Large intestine (tissue), 3 donors: Measurements from ENCODE around the gene PRKX. TPM values are rescaled to one million over a fixed set of nuclear protein-coding genes. Genes with fewer than 3 reads are reported as not detected.
"Not testable (repeated sequence)": the region's sequence is repeated elsewhere in the genome, so short reads cannot be mapped to it uniquely, and the experiment has no call there.

Experiments used
- DNase-seq, 2 donors: peaks; one replicate each; pipeline versions ENCODE4 v3.0.0 to v3.0.0-alpha.2; 2013
- H3K27ac ChIP-seq: one replicate; pipeline ENCODE4 v1.5.1; 2013; ENCODE audit warnings: low read length
- H3K27me3 ChIP-seq: 2 replicates; pipeline ENCODE4 v1.6.1; 2013; ENCODE audit warnings: low read length; ENCODE audit not compliant: control insufficient read depth, insufficient read depth
- H3K36me3 ChIP-seq: 2 replicates; pipeline ENCODE4 v1.6.1; 2013; ENCODE audit warnings: low read length; ENCODE audit not compliant: control insufficient read depth, insufficient read depth
- H3K4me1 ChIP-seq: one replicate; pipeline ENCODE4 v1.6.1; 2013; ENCODE audit warnings: low read length; ENCODE audit not compliant: control insufficient read depth, insufficient read depth
- H3K4me3 ChIP-seq: one replicate; pipeline ENCODE4 v1.5.1; 2013; ENCODE audit warnings: low read length
- H3K9me3 ChIP-seq: one replicate; pipeline ENCODE4 v1.6.1; 2013; ENCODE audit warnings: mild to moderate bottlenecking, low read depth, low read length, moderate library complexity; ENCODE audit not compliant: control insufficient read depth
- WGBS: methylation state at CpG from one replicate; pipeline ENCODE4 v1.1.5; 2013; ENCODE audit warnings: low lambda C conversion rate; ENCODE audit not compliant: insufficient coverage; 5-methylcytosine and 5-hydroxymethylcytosine counted together
- polyA plus RNA-seq: library from polyadenylated mRNA; unstranded; fragments of 120-200 nt; gene quantifications from one replicate; pipeline ENCODE4 v1.2.1, GENCODE V29; 2013

The PRKX gene
- polyA plus RNA-seq, 1 donor, result 7.3 TPM

GRCh38 chrX:3621414-3621813, 92.0 kb downstream of the PRKX start:
- no peak for DNase-seq
- Histone ChIP-seq H3K9me3 (no peaks in the 10 kb centered on the region), H3K4me3 (no peak overlapping the region), H3K4me1 (no peaks in the 10 kb centered on the region), H3K27me3 (no peaks in the 10 kb centered on the region), H3K36me3 (peaks cover 6% of the 10 kb centered on the region), H3K27ac (no peak overlapping the region)
- WGBS, result no CpG with 5 or more reads among the region's 6 CpGs

DNA sequence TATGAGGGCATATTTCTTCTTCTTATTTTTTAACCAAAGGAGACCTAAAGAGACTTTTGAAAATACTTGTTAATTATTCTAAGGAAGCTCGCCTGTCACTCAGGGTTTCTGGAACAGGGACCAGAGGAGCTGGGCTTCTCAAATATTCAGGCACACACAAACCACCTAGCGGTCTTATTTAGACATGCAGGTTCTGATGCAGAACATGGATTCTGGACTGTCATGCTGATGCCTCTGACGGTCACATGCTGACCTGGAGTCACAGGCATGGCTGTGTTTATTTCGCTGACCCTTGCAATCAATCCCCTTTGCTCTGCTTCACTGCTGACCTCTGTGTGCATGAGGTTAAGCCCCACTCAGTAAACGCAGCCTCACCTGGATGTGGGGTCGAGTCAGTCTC, 101.7 kb downstream of the PRKX start:
- no CpG with 5 or more reads among the region's 6 CpGs for WGBS
- H3K27me3 ChIP-seq, H3K4me1 ChIP-seq, H3K4me3 ChIP-seq, DNase-seq, H3K36me3 ChIP-seq, H3K27ac ChIP-seq, H3K9me3 ChIP-seq: not testable (repeated sequence)

- no peaks in the 10 kb centered on the region for H3K27me3 ChIP-seq
- H3K36me3 ChIP-seq, result no peaks in the 10 kb centered on the region
- no peak for DNase-seq
- no peak overlapping the region for H3K27ac ChIP-seq
- H3K4me1 ChIP-seq, result no peaks in the 10 kb centered on the region
- no peak overlapping the region for H3K4me3 ChIP-seq
- no peaks in the 10 kb centered on the region for H3K9me3 ChIP-seq
- no CpG with 5 or more reads among the region's 4 CpGs for WGBS
Observed at GRCh38 chrX:3609810-3610209, 103.6 kb downstream of the PRKX start.

- H3K4me3 ChIP-seq, result no peak overlapping the region
- no peak overlapping the region for H3K27ac ChIP-seq
- no peaks in the 10 kb centered on the region for H3K36me3 ChIP-seq
- no peaks in the 10 kb centered on the region for H3K4me1 ChIP-seq
- no peaks in the 10 kb centered on the region for H3K9me3 ChIP-seq
- no peaks in the 10 kb centered on the region for H3K27me3 ChIP-seq
- 40% methylated on average over 1 of the region's 10 CpGs for WGBS
- DNase-seq, result no peak
Observed at GRCh38 chrX:3603026-3603661, 110.3 kb downstream of the PRKX start.

- DNase-seq, result no peak
- no peaks in the 10 kb centered on the region for H3K9me3 ChIP-seq
- H3K4me3 ChIP-seq, result no peak overlapping the region
- no peaks in the 10 kb centered on the region for H3K4me1 ChIP-seq
- no peaks in the 10 kb centered on the region for H3K27me3 ChIP-seq
- WGBS, result no CpG with 5 or more reads among the region's 7 CpGs
- H3K27ac ChIP-seq, result no peak overlapping the region
- H3K36me3 ChIP-seq, result no peaks in the 10 kb centered on the region
Observed at GRCh38 chrX:3599802-3600430, 113.5 kb downstream of the PRKX start.

DNA sequence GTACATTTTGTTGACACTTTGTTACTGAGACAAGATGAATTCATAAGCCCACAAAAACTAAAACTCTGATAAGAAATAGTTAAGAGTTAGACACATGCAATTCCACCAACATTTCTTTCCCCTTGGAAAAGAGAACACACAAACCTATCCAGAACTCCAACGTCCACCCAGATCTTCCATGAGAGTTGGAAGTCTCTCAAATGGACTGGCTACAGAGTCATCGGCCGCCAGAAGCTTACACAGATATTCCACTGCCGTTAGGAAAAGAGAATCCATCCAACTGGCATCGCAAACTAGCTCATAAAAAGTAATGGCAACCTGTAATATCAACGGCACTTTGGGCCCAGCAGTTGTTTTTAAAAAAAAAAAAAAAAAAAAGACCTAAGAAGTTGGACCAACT, 114.7 kb downstream of the PRKX start:
- no peaks in the 10 kb centered on the region for H3K27me3 ChIP-seq
- WGBS, result no CpG with 5 or more reads among the region's 6 CpGs
- H3K27ac ChIP-seq, result no peak overlapping the region
- H3K9me3 ChIP-seq, result no peaks in the 10 kb centered on the region
- no peak for DNase-seq
- H3K4me3 ChIP-seq, result no peak overlapping the region
- no peaks in the 10 kb centered on the region for H3K4me1 ChIP-seq
- H3K36me3 ChIP-seq, result no peaks in the 10 kb centered on the region

GRCh38 chrX:3598046-3598605, 115.3 kb downstream of the PRKX start:
- WGBS, result no CpG with 5 or more reads among the region's 3 CpGs
- no peaks in the 10 kb centered on the region for H3K9me3 ChIP-seq
- no peaks in the 10 kb centered on the region for H3K4me1 ChIP-seq
- H3K36me3 ChIP-seq, result no peaks in the 10 kb centered on the region
- DNase-seq, result no peak
- H3K4me3 ChIP-seq, result no peak overlapping the region
- H3K27ac ChIP-seq, result no peak overlapping the region
- no peaks in the 10 kb centered on the region for H3K27me3 ChIP-seq

- H3K9me3 ChIP-seq, result no peaks in the 10 kb centered on the region
- H3K4me1 ChIP-seq, result no peaks in the 10 kb centered on the region
- no peak for DNase-seq
- no peak overlapping the region for H3K27ac ChIP-seq
- no peak overlapping the region for H3K4me3 ChIP-seq
- H3K36me3 ChIP-seq, result no peaks in the 10 kb centered on the region
- H3K27me3 ChIP-seq, result no peaks in the 10 kb centered on the region
- no CpG with 5 or more reads among the region's 12 CpGs for WGBS
Observed at GRCh38 chrX:3592184-3592583, 121.3 kb downstream of the PRKX start.

- H3K9me3 ChIP-seq, result no peaks in the 10 kb centered on the region
- no CpG with 5 or more reads among the region's 8 CpGs for WGBS
- H3K27me3 ChIP-seq, result no peaks in the 10 kb centered on the region
- no peaks in the 10 kb centered on the region for H3K4me1 ChIP-seq
- no peak for DNase-seq
- no peak overlapping the region for H3K27ac ChIP-seq
- H3K4me3 ChIP-seq, result no peak overlapping the region
- H3K36me3 ChIP-seq, result no peaks in the 10 kb centered on the region
Observed at GRCh38 chrX:3589474-3589873, 124.0 kb downstream of the PRKX start.

DNA sequence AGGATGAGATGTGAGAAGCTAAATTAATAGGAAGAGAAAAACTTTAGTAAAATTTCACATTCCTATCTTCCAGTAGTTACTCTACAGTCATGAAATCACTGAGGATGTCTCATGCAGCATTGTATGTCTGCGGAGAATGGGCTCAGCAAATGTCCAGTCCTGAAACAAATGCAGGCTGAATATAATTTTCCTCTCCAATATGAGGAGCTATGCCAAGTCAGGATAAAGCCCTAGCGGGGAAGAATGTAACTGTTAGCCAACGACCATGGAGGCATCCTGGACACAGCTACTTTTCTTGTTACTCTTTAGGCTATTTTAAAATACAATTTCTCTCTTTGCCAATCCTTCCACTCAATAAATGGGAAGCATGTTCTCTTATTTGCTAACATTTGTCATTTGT, 127.7 kb downstream of the PRKX start:
- no peak overlapping the region for H3K27ac ChIP-seq
- WGBS, result no CpG with 5 or more reads among the region's 3 CpGs

More for the DNA sequence above, 127.7 kb downstream of the PRKX start:
- no peaks in the 10 kb centered on the region for H3K36me3 ChIP-seq
- DNase-seq, result no peak
- no peaks in the 10 kb centered on the region for H3K9me3 ChIP-seq
- no peak overlapping the region for H3K4me3 ChIP-seq
- H3K27me3 ChIP-seq, result no peaks in the 10 kb centered on the region
- no peaks in the 10 kb centered on the region for H3K4me1 ChIP-seq
